Colonic mucosa (tissue), 4 donors: ENCODE results near the gene SLC30A2. TPM values are rescaled to one million over a fixed set of nuclear protein-coding genes. Genes with fewer than 3 reads are reported as not detected.

Experiments used
- DNase-seq: peaks from one replicate; pipeline ENCODE4 v3.0.0-alpha.2; 2020
- H3K27ac ChIP-seq: fragments of 200-600 bp; one replicate; pipeline ENCODE4 v1.8.0; 2021
- H3K27me3 ChIP-seq: fragments of 200-600 bp; one replicate; pipeline ENCODE4 v1.8.0; 2021
- H3K36me3 ChIP-seq: fragments of 200-600 bp; one replicate; pipeline ENCODE4 v1.8.0; 2021
- H3K4me1 ChIP-seq: fragments of 200-600 bp; one replicate; pipeline ENCODE4 v1.8.0; 2021; ENCODE audit warnings: mild to moderate bottlenecking
- H3K4me3 ChIP-seq: fragments of 200-600 bp; one replicate; pipeline ENCODE4 v1.8.0; 2021
- H3K9ac ChIP-seq, 2 donors: one replicate each; pipeline ENCODE4 v1.7.0; 2013; ENCODE audit warnings: control low read depth in 2 of 2, low read depth in 2 of 2, low read length in 2 of 2
- H3K9me3 ChIP-seq: fragments of 200-600 bp; one replicate; pipeline ENCODE4 v1.8.0; 2021
- intact Hi-C: fragments of 100-400 bp; cut with DNase I; formaldehyde crosslinking; loops from one replicate; pipeline ENCODE4 v1.14.1; 2022
- total RNA-seq, 2 donors: library from RNA; stranded (reverse); fragmentation: NEBNext Ultra II Directional in 1 of 2; extraction: Animal tissue kit (Norgen Biotek cat#: 25700) in 1 of 2; gene quantifications; one replicate each; pipeline ENCODE4 v1.2.1, GENCODE V29; 2021
- TF ChIP-seq, protein P1 (sequence below): fragments of 200-600 bp; IDR thresholded peaks from one replicate; pipeline ENCODE4 v1.8.0; 2022; ENCODE audit warnings: antibody characterized with exemption, mild to moderate bottlenecking
- donor health status: healthy.
- donor health status: DM: no; HTN: no; CAD: no.
- donor health status: DM: no; HTN: no; CAD: no.

SLC30A2 gene
- total RNA-seq, 2 donors from 2014 or later = 0.27 to 0.42 TPM

DNA sequence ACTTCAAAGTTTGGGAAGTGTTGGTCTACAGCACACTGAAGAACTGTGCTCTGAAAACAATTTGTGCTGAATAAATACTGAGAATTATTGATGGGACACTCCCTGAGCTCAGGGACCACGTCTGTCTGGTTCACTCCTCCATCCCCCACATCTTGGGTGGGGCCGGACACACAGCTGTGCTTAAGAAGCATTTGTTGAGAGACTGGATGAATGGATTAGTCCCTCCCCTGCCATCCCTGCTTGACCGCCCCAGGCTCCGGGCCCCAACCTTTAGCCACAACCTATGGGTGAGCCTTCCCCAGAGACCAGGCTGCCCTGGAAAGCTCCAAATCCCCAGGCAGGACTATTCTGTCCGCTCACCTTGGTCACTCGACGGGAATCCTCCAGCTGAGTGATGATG lies 14.0 kb upstream of the SLC30A2 start:
- no peak overlapping the region for H3K27ac ChIP-seq
- no peaks in the 10 kb centered on the region for H3K9me3 ChIP-seq
- no peaks in the 10 kb centered on the region for H3K4me1 ChIP-seq
- H3K9ac ChIP-seq = no peak overlapping the region
- TF ChIP-seq, protein P1, sequence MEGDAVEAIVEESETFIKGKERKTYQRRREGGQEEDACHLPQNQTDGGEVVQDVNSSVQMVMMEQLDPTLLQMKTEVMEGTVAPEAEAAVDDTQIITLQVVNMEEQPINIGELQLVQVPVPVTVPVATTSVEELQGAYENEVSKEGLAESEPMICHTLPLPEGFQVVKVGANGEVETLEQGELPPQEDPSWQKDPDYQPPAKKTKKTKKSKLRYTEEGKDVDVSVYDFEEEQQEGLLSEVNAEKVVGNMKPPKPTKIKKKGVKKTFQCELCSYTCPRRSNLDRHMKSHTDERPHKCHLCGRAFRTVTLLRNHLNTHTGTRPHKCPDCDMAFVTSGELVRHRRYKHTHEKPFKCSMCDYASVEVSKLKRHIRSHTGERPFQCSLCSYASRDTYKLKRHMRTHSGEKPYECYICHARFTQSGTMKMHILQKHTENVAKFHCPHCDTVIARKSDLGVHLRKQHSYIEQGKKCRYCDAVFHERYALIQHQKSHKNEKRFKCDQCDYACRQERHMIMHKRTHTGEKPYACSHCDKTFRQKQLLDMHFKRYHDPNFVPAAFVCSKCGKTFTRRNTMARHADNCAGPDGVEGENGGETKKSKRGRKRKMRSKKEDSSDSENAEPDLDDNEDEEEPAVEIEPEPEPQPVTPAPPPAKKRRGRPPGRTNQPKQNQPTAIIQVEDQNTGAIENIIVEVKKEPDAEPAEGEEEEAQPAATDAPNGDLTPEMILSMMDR = no peak
- DNase-seq = no peak
- no peaks in the 10 kb centered on the region for H3K27me3 ChIP-seq
- intact Hi-C loops = no loop called here
- H3K36me3 ChIP-seq = no peaks in the 10 kb centered on the region
- no peak overlapping the region for H3K4me3 ChIP-seq

DNA sequence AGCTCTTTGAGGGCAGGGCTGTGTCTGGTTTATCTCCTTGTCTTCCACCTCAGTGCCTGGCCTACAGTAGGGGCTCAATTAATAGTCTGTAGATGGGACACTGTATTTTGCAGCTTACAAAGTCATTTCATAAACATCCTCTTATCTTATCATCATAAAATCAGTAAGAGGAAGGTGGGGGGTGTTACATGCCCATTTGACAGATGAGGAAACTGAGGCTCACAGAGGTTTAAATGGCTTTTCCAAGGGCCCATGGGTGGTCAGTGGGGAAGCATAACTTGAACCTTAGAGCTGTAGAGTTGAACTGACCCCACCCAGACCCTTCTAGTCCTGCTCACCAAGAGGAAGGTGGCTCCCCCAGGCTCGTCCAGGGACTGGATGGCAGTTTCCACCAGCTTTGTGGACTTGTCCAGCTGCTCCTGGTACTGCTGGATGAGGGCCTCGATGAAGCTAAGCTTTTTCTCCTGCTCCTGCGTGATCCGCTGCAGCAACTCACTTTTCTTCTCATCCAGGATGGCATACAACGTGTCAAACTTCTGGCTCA lies 12.2 kb upstream of the SLC30A2 start:
- TF ChIP-seq, protein P1 = no peak
- Histone ChIP-seq H3K9ac (no peak overlapping the region), H3K27me3 (no peaks in the 10 kb centered on the region), H3K4me1 (no peaks in the 10 kb centered on the region), H3K9me3 (no peaks in the 10 kb centered on the region), H3K4me3 (no peak overlapping the region), H3K27ac (no peak overlapping the region), H3K36me3 (no peaks in the 10 kb centered on the region)
- intact Hi-C loops = no loop called here
- no peak for DNase-seq

DNA sequence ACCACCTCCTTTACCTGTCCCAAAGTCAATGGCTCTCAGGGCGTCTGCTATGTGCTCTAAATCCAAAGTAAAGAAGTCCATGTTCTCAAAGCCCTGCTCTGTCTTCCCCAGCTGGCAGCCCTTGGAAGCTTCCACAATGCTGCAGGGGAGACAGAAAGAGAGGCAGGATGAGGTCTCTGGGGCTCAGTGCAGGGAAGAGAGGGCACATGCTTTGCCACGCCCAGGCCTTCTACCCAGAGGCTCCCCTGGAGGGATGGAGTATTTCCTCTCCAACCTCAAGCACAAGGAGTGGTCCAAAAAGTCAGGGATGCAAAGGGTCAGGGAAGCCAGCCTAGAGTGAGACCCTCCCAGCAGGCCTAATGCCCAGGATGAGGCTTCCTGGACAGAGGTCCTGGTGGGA lies 11.3 kb upstream of the SLC30A2 start:
- intact Hi-C loops = no loop called here
- H3K27ac ChIP-seq = no peak overlapping the region
- H3K4me1 ChIP-seq = no peaks in the 10 kb centered on the region
- H3K27me3 ChIP-seq = no peaks in the 10 kb centered on the region
- TF ChIP-seq, protein P1 = no peak
- H3K9ac ChIP-seq = no peak overlapping the region
- no peak for DNase-seq
- H3K9me3 ChIP-seq = no peaks in the 10 kb centered on the region
- no peaks in the 10 kb centered on the region for H3K36me3 ChIP-seq
- H3K4me3 ChIP-seq = no peak overlapping the region

DNA sequence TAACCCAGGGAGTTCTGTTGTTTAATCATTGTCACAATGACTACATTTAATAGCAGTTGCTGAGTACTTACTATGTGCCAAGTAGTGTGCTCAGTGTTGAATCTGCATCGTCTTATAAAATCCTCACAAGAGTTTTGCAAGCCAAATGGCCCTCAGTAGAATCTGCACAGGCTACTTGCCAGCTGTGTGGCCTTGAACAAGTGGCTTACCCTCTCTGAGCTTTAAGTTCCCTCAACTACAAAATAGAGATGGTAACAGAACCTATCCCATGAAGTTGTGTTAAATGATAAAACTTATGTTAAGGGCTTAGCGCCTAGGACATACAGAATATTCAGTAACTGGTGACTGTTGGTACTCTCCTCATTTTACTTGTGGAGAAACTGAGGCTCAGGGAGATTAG lies 9.1 kb upstream of the SLC30A2 start:
- no peaks in the 10 kb centered on the region for H3K27me3 ChIP-seq
- TF ChIP-seq, protein P1 = no peak
- DNase-seq = no peak

DNA sequence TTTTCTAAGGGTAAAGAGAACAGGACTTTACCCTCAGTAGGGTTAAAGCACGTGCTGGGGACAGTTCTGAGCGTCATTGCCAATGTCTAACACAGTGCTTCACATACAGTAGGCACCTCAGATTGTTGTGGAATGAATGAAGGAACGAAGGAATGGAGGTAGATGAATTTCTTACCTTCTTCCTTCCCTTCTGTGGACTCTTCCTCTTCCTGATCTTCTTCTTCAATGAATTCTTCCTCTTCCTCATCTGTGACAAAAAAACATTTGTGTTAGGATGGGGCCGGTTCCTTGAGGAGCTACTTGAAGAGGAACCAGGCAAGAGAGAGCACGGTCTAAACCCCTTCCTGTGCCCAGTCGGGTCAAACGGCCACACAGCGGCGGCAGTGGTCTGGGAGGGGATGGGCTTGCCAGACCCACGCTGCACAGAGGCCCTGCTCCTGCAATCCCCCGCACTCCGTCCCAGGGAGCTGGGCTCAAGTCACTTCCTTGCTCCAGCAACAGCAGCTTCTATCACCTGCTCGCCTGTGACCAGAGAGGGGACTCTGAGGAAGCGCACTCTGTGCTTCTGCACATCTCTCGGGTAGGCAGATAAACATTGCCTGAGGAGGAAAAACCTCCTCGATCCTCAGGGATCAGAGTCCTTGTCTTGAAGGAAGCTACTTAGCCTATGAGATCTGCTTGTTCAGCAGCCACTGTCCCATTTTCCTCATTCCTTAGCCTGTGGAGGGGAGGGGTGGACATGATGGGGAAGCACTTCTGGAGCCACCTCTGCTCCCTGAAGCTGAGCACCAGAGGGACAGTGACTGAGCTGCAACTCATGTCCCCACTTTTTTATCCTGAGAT lies 8.0 kb upstream of the SLC30A2 start:
- H3K4me3 ChIP-seq = no peak overlapping the region
- TF ChIP-seq, protein P1 = no peak

More for the DNA sequence above, 9.1 kb upstream of the SLC30A2 start:
- Histone ChIP-seq H3K9me3 (no peaks in the 10 kb centered on the region), H3K4me3 (no peak overlapping the region), H3K4me1 (no peaks in the 10 kb centered on the region), H3K36me3 (no peaks in the 10 kb centered on the region), H3K9ac (no peak overlapping the region), H3K27ac (no peak overlapping the region)
- intact Hi-C loops = no loop called here

More for the DNA sequence above, 8.0 kb upstream of the SLC30A2 start:
- no peak overlapping the region for H3K9ac ChIP-seq
- DNase-seq = no peak
- H3K27me3 ChIP-seq = no peaks in the 10 kb centered on the region
- H3K9me3 ChIP-seq = no peaks in the 10 kb centered on the region
- H3K4me1 ChIP-seq = no peaks in the 10 kb centered on the region
- intact Hi-C loops = no loop called here
- H3K27ac ChIP-seq = no peak overlapping the region
- H3K36me3 ChIP-seq = no peaks in the 10 kb centered on the region
